ENCODE data around the gene ANKUB1.

ANKUB1 gene

DNA sequence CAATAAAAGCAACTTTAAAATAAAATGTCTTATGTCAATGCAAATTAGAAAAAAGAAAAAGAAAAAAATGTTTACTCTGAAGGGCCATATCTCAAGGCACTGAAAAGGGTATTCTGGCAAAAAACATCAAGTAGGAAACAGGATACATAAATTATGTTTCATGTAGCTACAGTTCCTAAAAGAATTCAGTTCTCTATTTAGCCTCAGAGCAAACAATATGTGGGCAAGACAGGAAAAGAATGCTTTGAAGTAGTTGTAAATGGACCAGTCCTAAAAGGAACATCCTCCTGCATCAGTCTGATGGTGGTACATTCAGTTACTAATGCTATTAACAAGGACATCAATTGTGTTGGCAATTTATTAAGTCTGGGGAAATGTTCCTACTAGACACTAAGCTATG, 48.2 kb downstream of the ANKUB1 start:
- Histone ChIP-seq H3K27ac (no peak overlapping the region), H3K4me3 (no peak overlapping the region), H3K9me3 (no peaks in the 10 kb centered on the region), H3K9ac (no peak overlapping the region), H4K20me1 (no peaks in the 10 kb centered on the region), H3K4me1 (no peaks in the 10 kb centered on the region), H3K27me3 (no peaks in the 10 kb centered on the region), H3K36me3 (peaks cover 82% of the 10 kb centered on the region), H3K4me2 (no peak overlapping the region)
- no peak for TF ChIP-seq Cebpa-rat (IDR thresholded peaks at IDR 0.05)

DNA sequence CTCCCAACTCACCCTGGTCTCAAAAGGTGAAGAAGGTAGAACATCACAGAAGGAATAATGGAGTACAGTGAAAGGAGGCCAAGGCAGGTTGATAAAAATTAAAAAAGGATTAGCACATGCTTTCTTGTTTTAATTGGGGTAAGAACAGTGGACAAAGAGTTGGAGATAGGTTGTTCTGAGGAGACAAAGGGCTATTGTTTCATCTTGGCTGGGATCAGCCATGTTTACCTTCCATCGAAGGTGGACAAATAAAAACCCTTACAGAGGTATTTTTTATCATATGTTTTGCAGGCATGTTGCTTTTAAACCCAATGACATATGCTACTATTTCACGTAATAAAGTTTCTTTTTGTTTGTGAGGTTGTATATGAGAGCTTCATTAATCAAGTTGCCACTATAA, 53.0 kb downstream of the ANKUB1 start:
- TF ChIP-seq Cebpa-rat (IDR thresholded peaks at IDR 0.05): no peak
- no peaks in the 10 kb centered on the region for H3K27me3 ChIP-seq
- no peaks in the 10 kb centered on the region for H4K20me1 ChIP-seq
- no peak overlapping the region for H3K4me3 ChIP-seq
- no peaks in the 10 kb centered on the region for H3K9me3 ChIP-seq
- H3K27ac ChIP-seq: no peak overlapping the region
- H3K4me2 ChIP-seq: no peak overlapping the region
- peaks cover 42% of the 10 kb centered on the region for H3K36me3 ChIP-seq
- H3K9ac ChIP-seq: no peak overlapping the region
- H3K4me1 ChIP-seq: no peaks in the 10 kb centered on the region

- Histone ChIP-seq H3K4me1 (no peaks in the 10 kb centered on the region), H3K9me3 (no peaks in the 10 kb centered on the region), H3K9ac (no peak overlapping the region), H3K27me3 (no peaks in the 10 kb centered on the region), H3K27ac (no peak overlapping the region), H3K36me3 (peaks cover 39% of the 10 kb centered on the region), H3K4me2 (no peak overlapping the region), H4K20me1 (no peaks in the 10 kb centered on the region), H3K4me3 (no peak overlapping the region)
- no peak for TF ChIP-seq Cebpa-rat (IDR thresholded peaks at IDR 0.05)
Measured at GRCh38 chr3:149738876-149739275, 53.5 kb downstream of the ANKUB1 start.

DNA sequence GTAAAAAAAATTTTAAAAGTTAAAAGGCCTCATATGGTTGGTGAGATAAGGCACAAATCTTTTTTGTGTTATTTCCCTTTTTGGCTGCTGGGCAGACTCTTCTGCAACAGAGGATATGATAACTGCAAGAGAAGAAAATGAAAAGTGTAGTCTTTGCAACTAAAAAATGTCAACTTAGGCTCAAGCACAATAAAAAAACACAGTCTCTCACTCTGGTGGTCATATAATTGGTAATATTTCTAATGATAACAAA, 55.5 kb downstream of the ANKUB1 start:
- no peaks in the 10 kb centered on the region for H3K4me1 ChIP-seq
- peaks cover 28% of the 10 kb centered on the region for H3K36me3 ChIP-seq
- H3K4me2 ChIP-seq: no peak overlapping the region
- TF ChIP-seq Cebpa-rat (IDR thresholded peaks at IDR 0.05): no peak
- H3K27me3 ChIP-seq: no peaks in the 10 kb centered on the region
- H3K4me3 ChIP-seq: no peak overlapping the region
- H3K9ac ChIP-seq: no peak overlapping the region
- no peaks in the 10 kb centered on the region for H4K20me1 ChIP-seq
- H3K9me3 ChIP-seq: no peaks in the 10 kb centered on the region
- no peak overlapping the region for H3K27ac ChIP-seq

GRCh38 chr3:149736175-149736952, 56.0 kb downstream of the ANKUB1 start:
- no peaks in the 10 kb centered on the region for H3K4me1 ChIP-seq
- no peaks in the 10 kb centered on the region for H3K9me3 ChIP-seq
- no peaks in the 10 kb centered on the region for H4K20me1 ChIP-seq
- H3K27me3 ChIP-seq: no peaks in the 10 kb centered on the region
- H3K27ac ChIP-seq: no peak overlapping the region
- no peak for TF ChIP-seq Cebpa-rat (IDR thresholded peaks at IDR 0.05)
- no peak overlapping the region for H3K9ac ChIP-seq
- peaks cover 26% of the 10 kb centered on the region for H3K36me3 ChIP-seq
- H3K4me2 ChIP-seq: no peak overlapping the region
- H3K4me3 ChIP-seq: no peak overlapping the region

DNA sequence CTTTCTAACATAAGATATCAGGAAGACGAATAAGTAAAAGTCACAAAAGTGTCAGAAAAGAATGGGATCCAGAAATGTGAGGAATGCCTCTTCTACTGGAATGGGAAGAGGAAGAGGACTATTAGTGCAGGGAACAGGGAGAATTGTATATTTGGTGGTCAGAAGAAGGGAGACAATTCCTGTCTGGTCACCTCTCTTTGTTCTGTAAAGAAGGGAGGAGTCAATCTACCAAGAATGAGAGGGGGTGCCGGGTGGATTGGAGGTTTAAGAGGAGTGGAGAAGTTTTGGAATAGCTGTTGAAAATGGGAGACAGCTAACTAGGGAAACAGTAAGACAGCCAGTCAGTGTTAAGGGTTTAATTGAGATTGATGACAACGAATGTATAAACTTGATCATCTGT, 60.1 kb downstream of the ANKUB1 start:
- Histone ChIP-seq H3K36me3 (no peaks in the 10 kb centered on the region), H3K27ac (no peak overlapping the region), H3K4me3 (no peak overlapping the region), H4K20me1 (no peaks in the 10 kb centered on the region), H3K4me2 (no peak overlapping the region), H3K9ac (no peak overlapping the region), H3K9me3 (no peaks in the 10 kb centered on the region), H3K27me3 (no peaks in the 10 kb centered on the region), H3K4me1 (no peaks in the 10 kb centered on the region)
- TF ChIP-seq Cebpa-rat (IDR thresholded peaks at IDR 0.05): no peak

- Histone ChIP-seq H3K4me2 (no peak overlapping the region), H3K4me3 (no peak overlapping the region), H3K27me3 (no peaks in the 10 kb centered on the region), H3K36me3 (no peaks in the 10 kb centered on the region), H3K4me1 (no peaks in the 10 kb centered on the region), H3K9ac (no peak overlapping the region), H3K9me3 (no peaks in the 10 kb centered on the region), H4K20me1 (no peaks in the 10 kb centered on the region), H3K27ac (no peak overlapping the region)
- TF ChIP-seq Cebpa-rat (IDR thresholded peaks at IDR 0.05): no peak
Measured at GRCh38 chr3:149727656-149728055, 64.7 kb downstream of the ANKUB1 start.

GRCh38 chr3:149726716-149727407, 65.5 kb downstream of the ANKUB1 start:
- H3K27me3 ChIP-seq: no peaks in the 10 kb centered on the region
- no peak overlapping the region for H3K4me3 ChIP-seq
- no peaks in the 10 kb centered on the region for H3K9me3 ChIP-seq
- no peak overlapping the region for H3K9ac ChIP-seq
- no peak overlapping the region for H3K27ac ChIP-seq
- no peak for TF ChIP-seq Cebpa-rat (IDR thresholded peaks at IDR 0.05)
- H4K20me1 ChIP-seq: no peaks in the 10 kb centered on the region
- no peak overlapping the region for H3K4me2 ChIP-seq
- no peaks in the 10 kb centered on the region for H3K36me3 ChIP-seq
- no peaks in the 10 kb centered on the region for H3K4me1 ChIP-seq

- no peak for TF ChIP-seq Cebpa-rat (IDR thresholded peaks at IDR 0.05)
- H3K27me3 ChIP-seq: no peaks in the 10 kb centered on the region
- peaks cover 7% of the 10 kb centered on the region; the same call in 1 of the 2 replicates for H3K9me3 ChIP-seq
- H3K4me3 ChIP-seq: no peak overlapping the region
- H3K36me3 ChIP-seq: no peaks in the 10 kb centered on the region
- H3K9ac ChIP-seq: no peak overlapping the region
- H3K4me2 ChIP-seq: no peak overlapping the region
- no peak overlapping the region for H3K27ac ChIP-seq
- H4K20me1 ChIP-seq: no peaks in the 10 kb centered on the region
- H3K4me1 ChIP-seq: no peaks in the 10 kb centered on the region
Measured at GRCh38 chr3:149723781-149724180, 68.6 kb downstream of the ANKUB1 start.

DNA sequence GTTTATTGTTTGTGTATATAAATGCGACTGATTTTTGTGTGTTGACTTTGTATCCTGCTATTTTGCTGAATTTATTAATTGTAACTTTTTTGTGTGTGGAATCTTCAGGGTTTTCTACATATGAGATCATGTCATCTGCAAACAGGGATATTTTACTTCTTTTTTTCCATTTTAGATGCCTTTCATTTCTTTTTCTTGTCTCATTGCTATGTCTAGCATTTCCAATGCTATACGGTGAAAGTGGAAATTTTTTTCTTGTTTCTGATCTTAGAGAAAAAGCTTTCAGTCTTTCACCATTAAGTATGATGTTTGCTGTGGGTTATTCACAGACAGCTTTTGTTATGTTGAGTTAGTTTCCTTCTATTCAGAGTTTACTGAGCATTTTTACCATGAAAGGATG, 71.4 kb downstream of the ANKUB1 start:
- no peak for TF ChIP-seq Cebpa-rat (IDR thresholded peaks at IDR 0.05)
- no peak overlapping the region for H3K27ac ChIP-seq
- H3K9ac ChIP-seq: no peak overlapping the region
- H3K4me1 ChIP-seq: no peaks in the 10 kb centered on the region
- H3K4me3 ChIP-seq: no peak overlapping the region
- H3K4me2 ChIP-seq: no peak overlapping the region
- no peaks in the 10 kb centered on the region for H3K27me3 ChIP-seq
- H3K36me3 ChIP-seq: no peaks in the 10 kb centered on the region
- H3K9me3 ChIP-seq: peaks cover 7% of the 10 kb centered on the region; the same call in 1 of the 2 replicates
- no peaks in the 10 kb centered on the region for H4K20me1 ChIP-seq
